TTC549 (cell line): ENCODE measurements around the gene DPY19L3.
"Not testable (repeated sequence)": the region's sequence is repeated elsewhere in the genome, so short reads cannot be mapped to it uniquely, and the experiment has no call there.

Source experiments
- FAIRE-seq: peaks from 2 replicates; lab custom pipeline; 2012; peaks lifted over from hg19 to GRCh38; lab: Jason Lieb, UNC

DPY19L3 gene

GRCh38 chr19:32396046-32396652, 9.4 kb upstream of the DPY19L3 start:
- FAIRE-seq = no peak

DNA sequence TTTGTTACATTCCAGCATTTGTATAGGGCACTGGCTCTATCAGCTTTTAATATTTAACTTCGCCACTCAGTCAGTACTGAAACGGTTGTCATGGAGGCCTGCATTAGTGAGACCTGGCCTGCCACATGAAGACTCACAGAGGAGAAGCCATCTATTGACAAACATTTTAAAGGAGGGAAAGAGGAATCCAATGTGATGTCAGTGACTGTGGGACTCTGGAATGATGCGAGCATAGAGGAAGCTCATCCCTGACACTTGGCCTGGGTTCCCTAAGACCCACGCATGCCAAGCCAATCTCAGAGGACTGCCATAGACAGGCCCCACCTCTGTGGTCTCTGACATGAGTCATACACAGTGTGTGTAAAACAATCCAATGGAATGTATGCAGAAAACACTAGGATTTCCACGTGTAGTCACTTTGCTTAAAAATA, 7.9 kb upstream of the DPY19L3 start:
- no peak for FAIRE-seq

GRCh38 chr19:32401992-32402391, 3.6 kb upstream of the DPY19L3 start:
- no peak for FAIRE-seq

GRCh38 chr19:32403291-32403995, 2.1 kb upstream of the DPY19L3 start:
- no peak for FAIRE-seq

GRCh38 chr19:32404213-32404932, 1.2 kb upstream of the DPY19L3 start:
- FAIRE-seq = no peak

DNA sequence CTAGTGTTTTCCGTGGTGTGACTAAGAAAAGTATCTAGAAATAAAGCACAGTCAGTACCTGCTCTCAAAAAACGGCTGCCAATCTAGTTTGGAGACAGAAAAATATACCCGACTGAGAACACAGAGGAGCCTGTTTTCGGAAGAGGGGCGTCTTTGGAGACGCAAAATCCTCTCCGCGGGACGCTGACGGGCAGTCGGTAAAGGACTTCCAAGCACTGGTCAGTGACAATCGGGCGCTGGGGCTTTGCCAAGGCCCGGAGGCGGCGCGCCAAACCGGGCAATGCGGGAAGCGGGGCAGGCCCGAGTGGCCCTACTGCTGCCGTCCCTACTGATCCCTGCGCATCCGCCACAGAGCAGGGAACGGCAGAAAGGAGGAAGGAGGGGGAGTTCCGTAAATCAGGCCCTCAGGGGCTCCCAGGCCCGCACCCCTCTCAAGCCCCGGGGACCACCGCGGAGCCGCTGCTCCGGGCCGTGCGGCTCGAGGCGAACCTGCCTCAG, 588 bp upstream of the DPY19L3 start:
- FAIRE-seq = no peak

DNA sequence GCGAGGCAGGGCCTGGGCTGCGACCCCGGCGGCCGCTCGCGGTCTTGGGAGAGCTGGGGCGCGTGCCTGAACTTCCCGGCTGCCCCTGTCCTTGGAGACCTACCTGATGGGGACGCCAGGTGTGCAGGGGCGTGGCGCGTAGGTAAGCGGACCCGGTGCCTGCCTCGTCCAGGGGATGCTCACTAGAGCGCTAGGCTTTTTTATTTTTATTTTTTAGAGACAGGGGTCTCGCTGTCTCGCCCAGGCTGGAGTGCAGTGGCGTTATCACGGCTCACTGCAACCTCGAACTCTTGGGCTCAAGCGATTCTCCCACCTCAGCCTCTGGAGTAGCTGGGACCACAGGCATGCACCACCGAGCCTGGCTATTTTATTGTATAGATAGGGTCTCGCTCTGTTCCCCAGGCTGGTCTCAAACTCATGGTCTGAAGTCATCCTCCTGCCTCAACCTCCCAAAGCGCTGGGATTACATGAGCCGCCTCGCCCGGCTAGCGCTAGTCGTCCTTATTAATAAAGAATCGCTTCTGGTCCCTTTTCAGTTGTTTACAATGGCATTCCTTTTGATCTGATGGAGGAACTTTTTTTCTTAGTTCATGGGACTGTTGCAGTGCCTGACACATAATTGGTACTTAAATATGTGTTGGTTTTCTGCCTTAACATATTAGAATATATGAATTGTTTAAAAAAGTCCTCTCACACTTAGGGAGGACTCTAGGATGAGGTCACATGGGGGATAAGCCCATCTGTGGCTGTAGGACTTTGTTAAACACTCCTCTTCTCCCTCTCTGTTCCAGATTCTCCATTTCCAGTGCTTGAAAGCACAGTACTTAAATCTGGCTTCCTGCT, 812 bp downstream of the DPY19L3 start:
- FAIRE-seq = no peak

GRCh38 chr19:32407004-32407992, 1.7 kb downstream of the DPY19L3 start:
- FAIRE-seq = no peak

- no peak for FAIRE-seq
Measured at GRCh38 chr19:32415246-32415645, 9.7 kb downstream of the DPY19L3 start.

DNA sequence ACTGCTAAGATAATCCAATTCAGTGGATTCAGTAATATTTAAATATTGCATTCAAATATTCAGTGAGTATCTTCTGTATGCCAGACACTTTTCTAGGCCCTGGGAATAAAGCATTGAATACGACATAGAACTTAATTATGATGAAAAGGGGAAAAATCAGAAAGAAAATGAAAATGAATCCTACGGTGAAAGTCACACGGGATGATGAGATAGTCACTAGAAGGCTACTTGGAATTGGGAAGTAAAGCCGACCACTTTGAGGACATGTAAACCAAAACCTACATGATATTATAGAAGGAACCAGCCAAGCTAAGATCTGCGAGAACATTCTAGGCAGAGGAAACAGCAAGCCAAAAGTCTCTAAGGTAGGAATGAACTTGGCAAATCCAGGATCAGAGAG, 10.1 kb downstream of the DPY19L3 start:
- no peak for FAIRE-seq

GRCh38 chr19:32416749-32417456, 11.3 kb downstream of the DPY19L3 start:
- FAIRE-seq = no peak

DNA sequence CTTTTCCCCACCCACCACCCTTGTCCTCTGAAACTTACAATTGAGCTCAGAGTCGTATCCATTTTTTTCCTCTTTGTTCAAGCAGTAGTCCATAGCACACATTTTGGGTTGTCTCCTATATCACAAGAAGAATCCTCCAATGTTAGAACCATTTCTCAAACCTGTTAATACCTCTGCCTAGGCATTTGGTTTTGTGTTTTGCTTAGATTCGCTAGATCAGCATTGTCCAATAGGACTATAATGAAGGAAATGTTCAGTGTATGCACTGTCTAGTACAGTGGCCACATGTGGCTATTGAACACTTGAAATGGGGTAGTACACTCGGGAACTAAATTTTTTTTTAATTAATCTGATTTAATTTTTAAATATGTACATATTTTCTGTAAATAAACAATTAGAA, 12.6 kb downstream of the DPY19L3 start:
- FAIRE-seq = no peak

GRCh38 chr19:32421589-32422361, 16.2 kb downstream of the DPY19L3 start:
- FAIRE-seq = no peak

- FAIRE-seq = no peak
Measured at GRCh38 chr19:32422435-32422834, 16.9 kb downstream of the DPY19L3 start.

DNA sequence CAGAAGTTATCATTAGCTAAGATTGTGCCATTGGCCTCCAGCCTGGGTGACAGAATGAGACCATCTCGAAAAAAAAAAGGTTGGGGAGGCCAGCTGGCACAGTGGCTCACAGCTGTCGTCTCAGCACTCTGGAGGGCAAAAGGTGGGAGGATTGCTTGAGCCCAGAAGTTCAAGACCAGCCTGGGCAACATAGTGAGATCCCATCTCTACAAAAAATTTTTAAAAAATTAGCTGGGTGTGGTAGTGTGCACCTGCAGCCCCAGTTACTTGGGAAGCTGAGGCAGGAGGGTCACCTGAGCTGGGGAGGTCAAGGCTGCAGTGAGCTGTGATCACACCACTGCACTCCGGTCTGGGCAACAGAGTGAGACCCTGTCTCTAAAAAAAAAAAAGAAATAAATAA, 18.4 kb downstream of the DPY19L3 start:
- not testable (repeated sequence) for FAIRE-seq

DNA sequence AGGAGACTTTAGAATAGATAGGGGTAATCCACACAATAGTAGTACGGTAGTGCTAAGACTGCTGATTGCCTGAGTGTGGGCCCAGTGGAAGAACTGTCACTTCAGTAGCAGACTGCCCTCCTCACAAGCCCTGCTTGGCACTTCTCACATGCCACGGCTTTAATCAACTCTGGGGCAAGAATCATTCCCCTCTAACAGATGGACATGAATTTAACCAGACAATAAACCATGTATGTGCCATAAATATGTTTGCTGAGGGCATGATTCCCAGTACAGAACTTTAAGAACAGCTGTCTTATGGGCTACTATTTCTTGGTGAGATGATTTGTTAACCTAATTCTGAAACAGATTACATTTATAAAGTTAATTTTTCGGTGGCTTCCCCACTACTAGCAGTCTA, 22.0 kb downstream of the DPY19L3 start:
- FAIRE-seq = no peak

GRCh38 chr19:32436692-32437091, 31.1 kb downstream of the DPY19L3 start:
- FAIRE-seq = no peak

DNA sequence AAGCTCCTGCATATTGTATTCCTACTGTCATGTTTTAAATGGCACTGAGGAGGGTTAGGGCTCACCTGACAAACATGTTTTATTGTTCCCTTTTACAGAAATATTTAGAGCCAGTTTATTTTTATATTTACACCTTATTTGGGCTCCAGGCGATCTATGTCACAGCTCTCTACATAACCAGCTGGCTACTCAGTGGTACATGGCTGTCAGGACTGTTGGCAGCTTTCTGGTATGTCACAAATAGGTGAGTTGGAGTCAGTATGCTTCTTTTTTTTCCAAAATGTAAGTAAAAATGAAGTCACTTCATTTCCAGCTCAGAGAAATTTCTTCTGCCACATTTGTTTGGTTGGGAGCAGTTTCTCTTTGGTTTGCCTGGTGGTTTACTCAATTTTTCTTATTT, 31.5 kb downstream of the DPY19L3 start:
- FAIRE-seq = no peak

- no peak for FAIRE-seq
Measured at GRCh38 chr19:32438751-32439150, 33.2 kb downstream of the DPY19L3 start.

- FAIRE-seq = no peak
Measured at GRCh38 chr19:32442650-32443049, 37.1 kb downstream of the DPY19L3 start.
